SK-N-MC (cell line): ENCODE measurements around the gene PARD3.

Experiments
- EZH2 ChIP-seq: fragments of 200-600 bp; sonication (generic); IDR thresholded peaks from one replicate; pipeline ENCODE4 v1.6.1; 2017; ENCODE audit warnings: antibody characterized with exemption
- FOXP2 ChIP-seq: optimal IDR thresholded peaks from 2 replicates; pipeline ENCODE3; 2011; ENCODE audit warnings: mild to moderate bottlenecking, moderate library complexity; ENCODE audit not compliant: insufficient read depth; ENCODE audit errors: extremely low read length, control extremely low read depth
- POLR2AphosphoS5 ChIP-seq: IDR thresholded peaks from 2 replicates; pipeline ENCODE4 v1.6.1; 2012; ENCODE audit warnings: mild to moderate bottlenecking, low read depth, low read length, borderline replicate concordance

GRCh38 chr10:34816501-34817002 is 1.5 kb upstream of the PARD3 start:
- no peak for TF ChIP-seq EZH2
- no peak for TF ChIP-seq POLR2AphosphoS5
- no peak for TF ChIP-seq FOXP2
